H9 (cell line): ENCODE results near the gene IRAK1BP1. TPM values are rescaled to one million over a fixed set of nuclear protein-coding genes. Genes with fewer than 3 reads are reported as not detected.

ENCODE experiments used
- DNase-seq: peaks from one replicate; pipeline ENCODE4 v3.0.0-alpha.2; 2017
- H2AFZ ChIP-seq: one replicate; pipeline ENCODE4 v1.6.1; 2013; ENCODE audit warnings: mild to moderate bottlenecking, low read length, control low read depth, moderate library complexity
- H2AK5ac ChIP-seq: 2 replicates; pipeline ENCODE4 v1.6.1; 2013; ENCODE audit warnings: low read length, control low read depth, mixed read lengths; ENCODE audit not compliant: insufficient read length
- H2BK120ac ChIP-seq: one replicate; pipeline ENCODE4 v1.6.1; 2013; ENCODE audit warnings: low read depth, mild to moderate bottlenecking, low read length, control low read depth, inconsistent platforms; ENCODE audit not compliant: poor library complexity, severe bottlenecking
- H2BK12ac ChIP-seq: 2 replicates; pipeline ENCODE4 v1.6.1; 2013; ENCODE audit warnings: low read length, control low read depth, mixed read lengths, low read depth; ENCODE audit not compliant: insufficient read length
- H2BK15ac ChIP-seq: 2 replicates; pipeline ENCODE4 v1.6.1; 2013; ENCODE audit warnings: low read depth, low read length, control low read depth
- H2BK20ac ChIP-seq: one replicate; pipeline ENCODE4 v1.6.1; 2013; ENCODE audit warnings: low read depth, mild to moderate bottlenecking, low read length, control low read depth, inconsistent platforms; ENCODE audit not compliant: poor library complexity, severe bottlenecking
- H2BK5ac ChIP-seq: 2 replicates; pipeline ENCODE4 v1.6.1; 2013; ENCODE audit warnings: low read length, control low read depth, mixed read lengths; ENCODE audit not compliant: insufficient read length
- H3K14ac ChIP-seq: 2 replicates; pipeline ENCODE4 v1.6.1; 2013; ENCODE audit warnings: low read length, control low read depth; ENCODE audit not compliant: insufficient read depth
- H3K18ac ChIP-seq: 2 replicates; pipeline ENCODE4 v1.6.1; 2013; ENCODE audit warnings: low read depth, mild to moderate bottlenecking, mixed read lengths, low read length, control low read depth; ENCODE audit not compliant: insufficient read length
- H3K23ac ChIP-seq: 2 replicates; pipeline ENCODE4 v1.6.1; 2013; ENCODE audit warnings: low read length, control low read depth, mixed read lengths, low read depth; ENCODE audit not compliant: insufficient read length
- H3K23me2 ChIP-seq: 2 replicates; pipeline ENCODE4 v1.6.1; 2013; ENCODE audit warnings: low read depth, mild to moderate bottlenecking, mixed read lengths, low read length, control low read depth; ENCODE audit not compliant: insufficient read length, poor library complexity, severe bottlenecking
- H3K27ac ChIP-seq: 2 replicates; pipeline ENCODE4 v1.5.1; 2013; ENCODE audit warnings: low read length, control low read depth, mixed read lengths, low read depth; ENCODE audit not compliant: insufficient read length
- H3K27me3 ChIP-seq: 2 replicates; pipeline ENCODE4 v1.6.1; 2013; ENCODE audit warnings: low read length, control low read depth, inconsistent platforms; ENCODE audit not compliant: insufficient read depth
- H3K4ac ChIP-seq: 2 replicates; pipeline ENCODE4 v1.6.1; 2013; ENCODE audit warnings: low read depth, mild to moderate bottlenecking, control low read depth, inconsistent platforms, low read length, moderate library complexity
- H3K4me1 ChIP-seq: 2 replicates; pipeline ENCODE4 v1.6.1; 2013; ENCODE audit warnings: low read length, control low read depth, inconsistent platforms; ENCODE audit not compliant: insufficient read depth
- H3K4me2 ChIP-seq: 2 replicates; pipeline ENCODE4 v1.6.1; 2013; ENCODE audit warnings: low read length, control low read depth, mixed read lengths; ENCODE audit not compliant: insufficient read length, insufficient read depth
- H3K56ac ChIP-seq: 2 replicates; pipeline ENCODE4 v1.6.1; 2013; ENCODE audit warnings: low read depth, mild to moderate bottlenecking, mixed read lengths, low read length, control low read depth; ENCODE audit not compliant: insufficient read length
- H3K79me1 ChIP-seq: 2 replicates; pipeline ENCODE4 v1.6.1; 2013; ENCODE audit warnings: low read depth, mild to moderate bottlenecking, moderate library complexity, low read length, control low read depth, inconsistent platforms; ENCODE audit not compliant: insufficient read depth, poor library complexity, severe bottlenecking
- H3K79me2 ChIP-seq: 2 replicates; pipeline ENCODE4 v1.6.1; 2013; ENCODE audit warnings: low read length, control low read depth, inconsistent platforms; ENCODE audit not compliant: insufficient read depth
- H3K9ac ChIP-seq: 2 replicates; pipeline ENCODE4 v1.6.1; 2013; ENCODE audit warnings: low read length, control low read depth, mixed read lengths; ENCODE audit not compliant: insufficient read length; ENCODE audit errors: extremely low read depth
- H3K9me3 ChIP-seq: one replicate; pipeline ENCODE4 v1.6.1; 2013; ENCODE audit warnings: low read depth, low read length, inconsistent platforms; ENCODE audit not compliant: control insufficient read depth
- H3T11ph ChIP-seq: one replicate; pipeline ENCODE4 v1.6.1; 2013; ENCODE audit warnings: mild to moderate bottlenecking, low read length, control low read depth, inconsistent platforms
- H4K20me1 ChIP-seq: one replicate; pipeline ENCODE4 v1.6.1; 2013; ENCODE audit not compliant: control insufficient read depth, insufficient read length, insufficient read depth
- H4K5ac ChIP-seq: 2 replicates; pipeline ENCODE4 v1.6.1; 2013; ENCODE audit warnings: low read depth, mild to moderate bottlenecking, mixed read lengths, low read length, control low read depth; ENCODE audit not compliant: insufficient read length
- H4K8ac ChIP-seq: replicated peaks from 2 replicates; pipeline ENCODE4 v1.6.1; 2013; ENCODE audit warnings: low read length, control low read depth, mixed read lengths, low read depth; ENCODE audit not compliant: insufficient read length
- H4K91ac ChIP-seq: 2 replicates; pipeline ENCODE4 v1.6.1; 2013; ENCODE audit warnings: low read depth, mild to moderate bottlenecking, moderate library complexity, mixed read lengths, low read length, control low read depth; ENCODE audit not compliant: insufficient read length
- H3K27ac Mint-ChIP-seq, 3 experiments: 2 replicates in 2 of 3; 3 replicates in 1 of 3; pipeline ENCODE4 v1.8.0; 2020 to 2021; ENCODE audit warnings: mixed read lengths in 3 of 3, mild to moderate bottlenecking in 1 of 3, moderate library complexity in 1 of 3
- H3K27me3 Mint-ChIP-seq: 2 replicates; pipeline ENCODE4 v1.8.0; 2021; ENCODE audit warnings: low read depth, mild to moderate bottlenecking, moderate library complexity, mixed read lengths
- H3K36me3 Mint-ChIP-seq, 3 experiments: 2 replicates in 2 of 3; 3 replicates in 1 of 3; pipeline ENCODE4 v1.8.0; 2020 to 2021; ENCODE audit warnings: low read depth in 3 of 3, mixed read lengths in 3 of 3; ENCODE audit not compliant: insufficient read depth in 1 of 3
- H3K4me1 Mint-ChIP-seq, 2 experiments: 2 replicates each; pipeline ENCODE4 v1.8.0; 2020; ENCODE audit warnings: mixed read lengths in 2 of 2
- H3K4me3 Mint-ChIP-seq, 2 experiments: 2 replicates in 1 of 2; 3 replicates in 1 of 2; pipeline ENCODE4 v1.8.0; 2020 to 2021; ENCODE audit warnings: mild to moderate bottlenecking in 2 of 2, mixed read lengths in 2 of 2, moderate library complexity in 1 of 2
- H3K9me3 Mint-ChIP-seq, 2 experiments: 2 replicates in 1 of 2; 3 replicates in 1 of 2; pipeline ENCODE4 v1.8.0; 2020; ENCODE audit warnings: mild to moderate bottlenecking in 2 of 2, mixed read lengths in 2 of 2, moderate library complexity in 1 of 2
- CTCF ChIP-seq: fragments of 200-600 bp; sonication (generic); conservative IDR thresholded peaks from 3 replicates; pipeline ENCODE4 v1.8.0; 2021; ENCODE audit warnings: antibody characterized with exemption, mild to moderate bottlenecking
- WGBS: extraction: QIAGEN DNeasy Blood & Tissue Kit; methylation state at CpG from one replicate; pipeline ENCODE4 v1.1.7; 2013; ENCODE audit warnings: missing lambda C conversion rate, low lambda C conversion rate, mixed read lengths; ENCODE audit not compliant: insufficient read length; ENCODE audit errors: extremely low coverage; 5-methylcytosine and 5-hydroxymethylcytosine counted together
- total RNA-seq: library from RNA; stranded (reverse); gene quantifications from 2 replicates; pipeline ENCODE4 v1.2.1, GENCODE V29; 2021

IRAK1BP1 gene
- total RNA-seq, 1 experiment from 2014 or later = 3.8 TPM

GRCh38 chr6:78948785-78949184 is 81.4 kb downstream of the IRAK1BP1 start:
- no peak overlapping the region for H2BK120ac ChIP-seq
- H3K56ac ChIP-seq = no peak overlapping the region
- no peak overlapping the region for H4K91ac ChIP-seq
- no peak overlapping the region for H3K23ac ChIP-seq
- no peak overlapping the region for H3K27ac ChIP-seq
- no peaks in the 10 kb centered on the region for H3K4me1 Mint-ChIP-seq
- H3K23me2 ChIP-seq = no peaks in the 10 kb centered on the region
- H3K14ac ChIP-seq = no peak overlapping the region
- H3K79me1 ChIP-seq = no peaks in the 10 kb centered on the region
- no peak for TF ChIP-seq CTCF
- no peaks in the 10 kb centered on the region for H3K4me1 ChIP-seq
- no peak overlapping the region for H4K5ac ChIP-seq
- H3K79me2 ChIP-seq = no peaks in the 10 kb centered on the region
- H2BK15ac ChIP-seq = no peak overlapping the region
- no peaks in the 10 kb centered on the region for H3K27me3 ChIP-seq
- no peak overlapping the region for H2AK5ac ChIP-seq
- no CpG with 5 or more reads among the region's 3 CpGs for WGBS
- H3T11ph ChIP-seq = no peak overlapping the region
- no peak overlapping the region for H3K4me2 ChIP-seq
- no peaks in the 10 kb centered on the region for H3K9me3 ChIP-seq
- no peaks in the 10 kb centered on the region for H4K20me1 ChIP-seq
- no peak overlapping the region for H3K4me3 Mint-ChIP-seq
- no peak overlapping the region for H2AFZ ChIP-seq
- H2BK20ac ChIP-seq = no peak overlapping the region
- DNase-seq = no peak
- H2BK5ac ChIP-seq = no peak overlapping the region
- no peak overlapping the region for H3K9ac ChIP-seq
- H3K27ac Mint-ChIP-seq = no peak overlapping the region; a peak in 3 of 7 replicates
- H3K4ac ChIP-seq = no peak overlapping the region
- no peaks in the 10 kb centered on the region for H3K27me3 Mint-ChIP-seq
- peaks cover 73 to 93% (median 90%) of the 10 kb centered on the region in 3 experiments for H3K36me3 Mint-ChIP-seq
- H4K8ac ChIP-seq = no peak overlapping the region
- H3K18ac ChIP-seq = no peak overlapping the region
- H3K9me3 Mint-ChIP-seq = peaks cover 25 to 26% of the 10 kb centered on the region in 2 experiments
- H2BK12ac ChIP-seq = no peak overlapping the region
